NT2/D1 (cell line): Measurements from ENCODE around the gene ADD3.

ENCODE experiments used
- DNase-seq: peaks from one replicate; pipeline ENCODE4 v3.0.0-alpha.2; 2011; ENCODE audit warnings: low read depth, low spot score
- H3K27me3 ChIP-seq: 2 replicates; pipeline ENCODE4 v1.6.0; 2011; ENCODE audit warnings: mild to moderate bottlenecking; ENCODE audit not compliant: insufficient read length, insufficient read depth
- H3K36me3 ChIP-seq: 2 replicates; pipeline ENCODE4 v1.6.1; 2011; ENCODE audit warnings: mild to moderate bottlenecking, low read length, mixed read lengths; ENCODE audit not compliant: insufficient read depth, insufficient read length
- H3K4me1 ChIP-seq: 2 replicates; pipeline ENCODE4 v1.5.1; 2011; ENCODE audit not compliant: insufficient read depth, insufficient read length
- H3K4me3 ChIP-seq: 2 replicates; pipeline ENCODE4 v1.5.1; 2011; ENCODE audit warnings: low read depth; ENCODE audit not compliant: insufficient read length
- H3K9ac ChIP-seq: 2 replicates; pipeline ENCODE4 v1.6.0; 2011; ENCODE audit warnings: low read depth; ENCODE audit not compliant: insufficient read length
- H3K9me3 ChIP-seq: 2 replicates; pipeline ENCODE4 v1.5.1; 2011; ENCODE audit warnings: mild to moderate bottlenecking, low read length; ENCODE audit not compliant: insufficient read depth
- SUZ12 ChIP-seq: IDR thresholded peaks from 2 replicates; pipeline ENCODE4 v1.6.1; 2011; ENCODE audit not compliant: insufficient read length, insufficient read depth; ENCODE audit errors: extremely low read depth
- YY1 ChIP-seq: IDR thresholded peaks from 2 replicates; pipeline ENCODE4 v1.6.1; 2011; ENCODE audit not compliant: insufficient read length, insufficient read depth
- ZNF274 ChIP-seq: IDR thresholded peaks from 2 replicates; pipeline ENCODE4 v1.6.1; 2011; ENCODE audit warnings: mild to moderate bottlenecking, low read depth, low read length

Gene ADD3, protein sequence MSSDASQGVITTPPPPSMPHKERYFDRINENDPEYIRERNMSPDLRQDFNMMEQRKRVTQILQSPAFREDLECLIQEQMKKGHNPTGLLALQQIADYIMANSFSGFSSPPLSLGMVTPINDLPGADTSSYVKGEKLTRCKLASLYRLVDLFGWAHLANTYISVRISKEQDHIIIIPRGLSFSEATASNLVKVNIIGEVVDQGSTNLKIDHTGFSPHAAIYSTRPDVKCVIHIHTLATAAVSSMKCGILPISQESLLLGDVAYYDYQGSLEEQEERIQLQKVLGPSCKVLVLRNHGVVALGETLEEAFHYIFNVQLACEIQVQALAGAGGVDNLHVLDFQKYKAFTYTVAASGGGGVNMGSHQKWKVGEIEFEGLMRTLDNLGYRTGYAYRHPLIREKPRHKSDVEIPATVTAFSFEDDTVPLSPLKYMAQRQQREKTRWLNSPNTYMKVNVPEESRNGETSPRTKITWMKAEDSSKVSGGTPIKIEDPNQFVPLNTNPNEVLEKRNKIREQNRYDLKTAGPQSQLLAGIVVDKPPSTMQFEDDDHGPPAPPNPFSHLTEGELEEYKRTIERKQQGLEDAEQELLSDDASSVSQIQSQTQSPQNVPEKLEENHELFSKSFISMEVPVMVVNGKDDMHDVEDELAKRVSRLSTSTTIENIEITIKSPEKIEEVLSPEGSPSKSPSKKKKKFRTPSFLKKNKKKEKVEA

DNA sequence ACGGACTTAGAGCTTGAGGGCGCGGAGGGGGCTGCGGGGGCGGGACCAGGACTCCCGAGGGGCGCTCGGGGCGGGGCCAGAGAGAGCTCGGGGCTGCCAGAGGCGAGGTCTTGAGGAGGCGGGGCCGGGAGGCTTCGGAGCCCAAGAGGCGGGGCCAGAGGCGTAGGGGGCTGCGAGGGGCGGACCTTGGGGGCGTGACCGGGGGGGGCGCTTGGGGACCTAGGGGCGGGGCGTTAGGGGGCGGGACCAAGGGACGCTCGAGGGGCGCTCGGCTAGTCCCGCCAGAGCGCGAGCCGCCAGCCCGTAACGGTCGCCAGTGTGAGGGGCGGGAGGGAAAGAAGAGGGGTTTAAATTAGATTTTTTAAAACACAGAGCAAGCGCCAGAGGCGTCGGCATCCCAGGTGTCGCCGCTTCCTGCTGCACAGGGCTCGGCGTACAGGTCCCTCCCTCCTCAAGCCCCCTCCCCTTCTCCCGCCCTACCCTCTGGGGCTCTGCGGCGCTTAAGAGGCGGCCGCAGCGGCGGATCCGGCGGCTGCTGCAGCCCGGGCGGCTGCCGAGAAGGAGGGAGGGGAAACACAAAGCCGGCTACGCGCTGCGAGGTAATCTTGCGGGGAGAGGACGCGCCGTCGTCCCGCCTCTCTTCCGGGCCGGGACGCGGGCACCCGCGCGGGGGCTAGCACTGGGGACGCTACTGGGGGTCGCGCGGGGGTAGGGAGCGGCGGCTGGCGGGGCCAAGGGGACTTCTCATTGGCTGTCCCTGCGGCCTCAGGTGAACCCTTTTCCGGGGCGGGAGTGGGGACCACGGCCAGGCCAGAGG, at the start of gene ADD3:
TSS of gene ADD3 (plus strand) at position 284 of the 817 bp plus-strand sequence. CDS start 92,670 bp downstream, outside the sequence.
- H3K9ac ChIP-seq = peak within 1 kb of the TSS; percentile 85
- TF ChIP-seq ZNF274 = no peak
- no peak for TF ChIP-seq SUZ12
- no peaks in the 10 kb centered on the region for H3K36me3 ChIP-seq
- DNase-seq = peak; percentile 90
- peaks cover 4% of the 10 kb centered on the region for H3K4me1 ChIP-seq
- peak within 1 kb of the TSS; percentile 73 for H3K4me3 ChIP-seq
- no peaks in the 10 kb centered on the region for H3K9me3 ChIP-seq
- H3K27me3 ChIP-seq = peaks cover 15% of the 10 kb centered on the region

GRCh38 chr10:109958059-109958458, 49.7 kb upstream of the ADD3 start:
- H3K4me1 ChIP-seq = no peaks in the 10 kb centered on the region
- DNase-seq = no peak
- no peaks in the 10 kb centered on the region for H3K36me3 ChIP-seq
- no peaks in the 10 kb centered on the region for H3K27me3 ChIP-seq
- H3K9me3 ChIP-seq = no peaks in the 10 kb centered on the region
- H3K4me3 ChIP-seq = no peak overlapping the region
- TF ChIP-seq YY1 = no peak
- TF ChIP-seq ZNF274 = no peak
- TF ChIP-seq SUZ12 = no peak
- H3K9ac ChIP-seq = no peak overlapping the region

DNA sequence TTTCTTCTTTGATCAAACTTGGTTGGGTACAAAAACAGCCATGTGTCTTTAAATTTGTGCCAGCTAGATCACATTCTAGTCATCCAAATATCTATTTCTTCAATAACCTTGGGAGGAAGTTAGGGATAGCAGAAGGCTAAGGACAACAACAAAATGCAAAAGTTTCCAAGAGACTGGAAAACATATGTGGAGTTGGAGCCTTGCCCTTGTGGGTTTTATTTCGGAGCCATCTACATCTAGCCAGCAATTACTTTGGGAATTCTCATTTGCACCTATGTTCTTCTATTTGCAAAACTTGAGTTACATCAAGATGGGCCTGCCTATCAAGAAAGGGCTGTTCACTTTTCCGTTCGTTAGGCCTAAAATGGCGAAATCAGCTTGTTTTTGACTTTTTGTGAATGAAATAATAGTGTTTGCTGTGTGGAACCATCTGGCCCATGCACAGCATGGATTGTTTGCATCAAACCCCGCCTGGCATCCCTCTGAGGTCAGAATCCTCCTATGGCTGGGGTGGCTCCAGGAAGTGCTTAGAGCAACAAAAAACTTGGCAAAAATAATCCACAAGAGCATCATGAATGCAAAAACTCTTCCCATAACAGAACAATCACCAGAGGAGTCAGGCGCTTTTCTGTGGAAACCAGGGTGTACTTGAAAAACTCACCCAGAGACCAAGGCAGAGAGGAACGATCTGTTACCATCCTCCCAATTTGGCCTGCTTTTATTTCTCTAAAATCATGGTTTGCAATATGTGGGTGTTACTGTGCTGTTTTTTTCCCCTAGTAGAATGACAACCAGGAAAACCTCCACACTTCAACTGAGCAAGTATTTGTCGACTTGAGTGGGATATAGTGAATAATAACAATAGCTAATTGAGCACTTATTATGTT, 48.3 kb upstream of the ADD3 start:
- Histone ChIP-seq H3K9me3 (no peaks in the 10 kb centered on the region), H3K4me3 (no peak overlapping the region), H3K4me1 (no peaks in the 10 kb centered on the region), H3K36me3 (no peaks in the 10 kb centered on the region), H3K27me3 (no peaks in the 10 kb centered on the region), H3K9ac (no peak overlapping the region)
- no peak for TF ChIP-seq YY1
- no peak for TF ChIP-seq SUZ12
- TF ChIP-seq ZNF274 = no peak
- no peak for DNase-seq

- Histone ChIP-seq H3K36me3 (no peaks in the 10 kb centered on the region), H3K9ac (no peak overlapping the region), H3K9me3 (no peaks in the 10 kb centered on the region), H3K4me3 (no peak overlapping the region), H3K27me3 (no peaks in the 10 kb centered on the region), H3K4me1 (no peaks in the 10 kb centered on the region)
- TF ChIP-seq YY1 (no peak), ZNF274 (no peak), SUZ12 (no peak)
- DNase-seq = no peak
Observed at GRCh38 chr10:109960682-109961081, 47.1 kb upstream of the ADD3 start.

- Histone ChIP-seq H3K9me3 (no peaks in the 10 kb centered on the region), H3K36me3 (no peaks in the 10 kb centered on the region), H3K27me3 (no peaks in the 10 kb centered on the region), H3K4me1 (no peaks in the 10 kb centered on the region), H3K4me3 (no peak overlapping the region), H3K9ac (no peak overlapping the region)
- TF ChIP-seq ZNF274 = no peak
- no peak for TF ChIP-seq SUZ12
- TF ChIP-seq YY1 = no peak
- DNase-seq = no peak
Observed at GRCh38 chr10:109961174-109962001, 46.4 kb upstream of the ADD3 start.

DNA sequence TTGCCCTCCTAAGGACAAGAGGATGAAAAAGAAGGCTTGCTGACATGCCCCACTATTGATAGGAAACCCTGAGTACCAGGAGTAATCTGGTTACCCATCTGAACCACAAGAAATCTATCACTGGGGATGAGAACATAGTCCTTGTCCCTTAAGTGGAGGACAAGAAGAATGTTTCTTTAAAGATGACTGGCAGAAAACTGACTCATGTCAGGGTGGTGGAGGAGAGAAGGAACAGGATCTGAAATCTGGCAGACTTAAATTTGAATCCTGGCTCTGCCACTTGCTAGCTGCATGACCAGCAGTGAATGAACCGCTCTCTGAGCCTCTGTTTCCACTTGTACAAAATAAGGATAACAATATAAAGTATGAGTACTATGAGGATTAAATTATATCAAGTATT, 45.5 kb upstream of the ADD3 start:
- H3K9me3 ChIP-seq = no peaks in the 10 kb centered on the region
- TF ChIP-seq ZNF274 (no peak), YY1 (no peak), SUZ12 (no peak)
- H3K36me3 ChIP-seq = no peaks in the 10 kb centered on the region
- no peak overlapping the region for H3K9ac ChIP-seq
- H3K4me1 ChIP-seq = no peaks in the 10 kb centered on the region
- H3K4me3 ChIP-seq = no peak overlapping the region
- H3K27me3 ChIP-seq = no peaks in the 10 kb centered on the region
- no peak for DNase-seq
